ENCODE data around the gene PPP1R13B. TPM values are rescaled to one million over a fixed set of nuclear protein-coding genes. Genes with fewer than 3 reads are reported as not detected.
"Not testable (repeated sequence)": the region's sequence is repeated elsewhere in the genome, so short reads cannot be mapped to it uniquely, and the experiment has no call there.

Gene PPP1R13B
- total RNA-seq, 1 donor from 2014 or later = 10.1 TPM

DNA sequence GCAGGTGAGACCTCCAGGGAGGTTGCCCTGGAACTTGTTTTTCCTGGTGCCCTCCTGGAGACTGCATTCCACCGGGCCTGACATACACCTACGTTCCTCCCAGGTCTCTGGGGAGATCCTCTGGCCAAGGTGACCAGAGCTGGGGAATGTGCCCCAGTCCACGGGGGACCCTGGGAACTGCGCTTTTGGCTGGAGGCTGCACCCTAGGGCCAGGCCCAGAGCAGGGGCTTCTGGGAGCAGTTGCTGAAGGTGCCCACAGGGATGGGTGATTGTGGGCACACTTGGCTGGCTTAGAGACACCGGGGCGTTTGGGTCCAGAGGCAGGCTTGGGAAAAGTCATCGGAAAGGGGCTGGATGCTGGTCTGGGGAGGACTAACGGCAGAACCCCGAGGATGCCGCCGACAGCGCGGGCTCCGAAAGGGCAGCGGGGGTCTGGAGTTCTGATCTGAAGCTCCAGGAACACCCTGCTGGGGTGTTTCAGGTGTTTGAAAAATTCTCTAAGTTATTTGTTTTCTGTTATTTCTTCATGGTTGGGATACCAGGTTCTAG lies 44.4 kb upstream of the PPP1R13B start:
- Mint-ChIP-seq H3K27ac (ENCODE audit: unreplicated experiment) (no peak overlapping the region), H3K36me3 (ENCODE audit: low read depth) (peaks cover 2% of the 10 kb centered on the region), H3K4me3 (ENCODE audit: unreplicated experiment) (no peak overlapping the region), H3K27me3 (ENCODE audit: low read depth) (peaks cover 1% of the 10 kb centered on the region), H3K9me3 (ENCODE audit: low read depth) (no peaks in the 10 kb centered on the region), H3K4me1 (ENCODE audit: low read depth) (no peaks in the 10 kb centered on the region)
- DNase-seq (ENCODE audit: low spot score) = no peak
- TF ChIP-seq, protein P1, sequence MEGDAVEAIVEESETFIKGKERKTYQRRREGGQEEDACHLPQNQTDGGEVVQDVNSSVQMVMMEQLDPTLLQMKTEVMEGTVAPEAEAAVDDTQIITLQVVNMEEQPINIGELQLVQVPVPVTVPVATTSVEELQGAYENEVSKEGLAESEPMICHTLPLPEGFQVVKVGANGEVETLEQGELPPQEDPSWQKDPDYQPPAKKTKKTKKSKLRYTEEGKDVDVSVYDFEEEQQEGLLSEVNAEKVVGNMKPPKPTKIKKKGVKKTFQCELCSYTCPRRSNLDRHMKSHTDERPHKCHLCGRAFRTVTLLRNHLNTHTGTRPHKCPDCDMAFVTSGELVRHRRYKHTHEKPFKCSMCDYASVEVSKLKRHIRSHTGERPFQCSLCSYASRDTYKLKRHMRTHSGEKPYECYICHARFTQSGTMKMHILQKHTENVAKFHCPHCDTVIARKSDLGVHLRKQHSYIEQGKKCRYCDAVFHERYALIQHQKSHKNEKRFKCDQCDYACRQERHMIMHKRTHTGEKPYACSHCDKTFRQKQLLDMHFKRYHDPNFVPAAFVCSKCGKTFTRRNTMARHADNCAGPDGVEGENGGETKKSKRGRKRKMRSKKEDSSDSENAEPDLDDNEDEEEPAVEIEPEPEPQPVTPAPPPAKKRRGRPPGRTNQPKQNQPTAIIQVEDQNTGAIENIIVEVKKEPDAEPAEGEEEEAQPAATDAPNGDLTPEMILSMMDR (IDR thresholded peaks at IDR 0.05) = no peak

DNA sequence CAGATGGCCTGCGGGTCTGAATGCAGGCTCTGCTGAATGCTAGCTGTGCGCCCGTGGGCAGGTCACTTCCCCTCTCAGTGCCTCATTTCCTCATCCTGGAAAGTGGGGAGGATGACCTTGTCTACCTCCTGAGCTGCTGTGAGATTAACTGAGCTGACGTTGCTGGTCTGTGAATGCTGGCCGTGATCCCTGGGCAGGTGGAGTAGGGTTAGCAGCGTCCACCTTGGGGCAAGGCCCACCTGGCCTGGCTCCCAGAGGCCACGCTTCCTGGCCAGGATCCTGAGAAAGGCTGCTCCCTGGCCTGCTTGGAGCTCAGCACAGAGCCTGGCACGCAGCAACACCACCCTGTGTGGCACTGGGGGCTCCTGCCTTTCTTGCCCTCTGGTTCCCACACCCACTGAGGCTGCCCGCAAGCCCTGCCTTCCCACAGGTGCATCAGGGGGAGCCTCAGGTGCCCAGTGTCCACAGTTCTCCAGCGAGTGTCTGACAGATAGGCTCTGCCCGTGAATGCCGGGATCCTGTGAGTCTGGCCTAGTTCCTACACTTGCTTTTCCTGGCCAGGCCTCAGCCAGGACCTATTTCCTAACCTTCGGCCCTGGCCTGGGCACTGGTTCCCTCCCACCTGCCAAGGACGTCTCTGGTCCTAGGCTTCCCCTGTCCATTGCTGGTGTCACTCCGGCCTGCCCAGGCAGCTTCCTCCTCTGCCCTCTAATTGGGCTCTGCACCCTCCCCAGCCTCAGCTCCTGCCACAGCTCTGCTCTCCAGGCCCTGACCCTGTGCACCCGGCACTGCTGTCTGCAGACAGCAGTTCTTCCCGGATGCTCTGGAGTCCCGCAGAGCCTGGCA lies 43.7 kb upstream of the PPP1R13B start:
- Mint-ChIP-seq H3K9me3 (ENCODE audit: low read depth) (no peaks in the 10 kb centered on the region), H3K36me3 (ENCODE audit: low read depth) (no peaks in the 10 kb centered on the region), H3K27ac (ENCODE audit: unreplicated experiment) (no peak overlapping the region), H3K27me3 (ENCODE audit: low read depth) (peaks cover 8% of the 10 kb centered on the region), H3K4me3 (ENCODE audit: unreplicated experiment) (no peak overlapping the region), H3K4me1 (ENCODE audit: low read depth) (peaks cover 4% of the 10 kb centered on the region)
- no peak for DNase-seq (ENCODE audit: low spot score)
- TF ChIP-seq, protein P1 (IDR thresholded peaks at IDR 0.05) = no peak

DNA sequence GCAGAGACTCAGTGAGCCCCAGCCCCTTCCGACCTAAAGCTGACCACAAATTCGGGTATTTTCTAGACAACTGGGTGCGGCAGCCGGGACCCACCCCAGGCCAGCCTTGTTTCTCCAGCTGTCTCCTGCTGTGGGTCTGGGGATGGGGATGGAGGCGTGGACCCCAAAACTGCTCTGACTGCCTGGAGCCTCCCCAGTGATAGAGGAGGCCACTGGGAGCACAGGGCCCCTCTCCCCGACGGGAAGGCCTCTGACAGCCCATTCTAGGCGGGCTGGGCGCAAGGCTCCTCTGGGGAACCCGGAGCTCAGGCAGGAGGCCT lies 42.6 kb upstream of the PPP1R13B start:
- Mint-ChIP-seq H3K4me1 (ENCODE audit: low read depth) (peaks cover 4% of the 10 kb centered on the region), H3K9me3 (ENCODE audit: low read depth) (no peaks in the 10 kb centered on the region), H3K36me3 (ENCODE audit: low read depth) (no peaks in the 10 kb centered on the region), H3K4me3 (ENCODE audit: unreplicated experiment) (no peak overlapping the region), H3K27ac (ENCODE audit: unreplicated experiment) (no peak overlapping the region), H3K27me3 (ENCODE audit: low read depth) (peaks cover 10% of the 10 kb centered on the region)
- TF ChIP-seq, protein P1 (IDR thresholded peaks at IDR 0.05) = no peak
- DNase-seq (ENCODE audit: low spot score) = no peak

DNA sequence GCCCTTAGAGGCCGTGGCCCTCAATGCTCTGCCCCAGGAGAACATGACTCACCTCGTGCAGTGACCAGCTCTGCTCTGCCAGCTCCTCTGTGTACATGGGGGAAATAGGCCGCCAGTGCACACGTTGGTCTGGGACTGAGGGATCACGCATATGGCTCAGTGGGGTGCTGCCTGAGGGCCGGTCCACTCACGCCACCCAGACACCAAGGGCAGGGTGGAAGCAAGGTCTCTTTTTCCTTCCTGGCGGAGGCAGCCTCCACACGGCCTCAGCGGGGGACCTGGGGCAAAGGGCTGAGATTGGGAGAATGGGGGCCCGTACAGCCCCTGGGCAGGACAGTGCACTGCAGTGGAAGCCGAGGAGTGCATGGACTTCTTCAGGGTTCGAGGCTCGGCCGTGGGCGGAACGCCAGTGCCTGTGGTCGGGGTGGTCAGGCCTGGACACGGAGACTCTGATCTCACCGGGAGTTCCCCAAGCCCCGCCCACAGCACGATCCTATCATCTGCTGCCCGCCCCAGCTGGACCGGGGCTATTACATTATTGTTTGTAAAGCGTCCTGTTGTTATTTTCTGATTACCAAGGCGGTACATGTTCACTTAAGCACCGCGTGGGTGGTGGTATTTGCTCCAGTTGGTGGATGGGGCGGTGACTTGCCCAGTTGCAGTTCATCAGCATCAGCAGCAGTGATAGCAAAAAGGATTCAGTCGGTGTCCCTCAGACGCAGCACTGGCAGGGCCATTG lies 42.1 kb upstream of the PPP1R13B start:
- no peaks in the 10 kb centered on the region for H3K36me3 Mint-ChIP-seq (ENCODE audit: low read depth)
- no peak overlapping the region for H3K27ac Mint-ChIP-seq (ENCODE audit: unreplicated experiment)
- peaks cover 10% of the 10 kb centered on the region for H3K27me3 Mint-ChIP-seq (ENCODE audit: low read depth)
- H3K9me3 Mint-ChIP-seq (ENCODE audit: low read depth) = no peaks in the 10 kb centered on the region
- no peak overlapping the region for H3K4me3 Mint-ChIP-seq (ENCODE audit: unreplicated experiment)
- no peak for DNase-seq (ENCODE audit: low spot score)
- H3K4me1 Mint-ChIP-seq (ENCODE audit: low read depth) = peaks cover 4% of the 10 kb centered on the region
- TF ChIP-seq, protein P1 (IDR thresholded peaks at IDR 0.05) = no peak

DNA sequence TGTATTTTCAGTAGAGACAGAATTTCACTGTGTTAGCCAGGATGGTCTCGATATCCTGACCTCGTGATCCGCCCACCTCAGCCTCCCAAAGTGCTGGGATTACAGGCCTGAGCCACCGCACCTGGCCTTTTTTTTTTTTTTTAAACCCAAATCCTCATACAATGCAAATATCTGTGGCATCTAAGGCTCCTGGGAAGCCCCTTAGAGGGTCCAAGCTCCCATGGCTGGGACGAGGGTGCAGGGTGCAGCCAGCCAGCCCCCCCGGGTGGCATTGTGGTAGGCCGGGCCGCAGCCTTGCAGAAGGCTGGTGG lies 41.6 kb upstream of the PPP1R13B start:
- not testable (repeated sequence) for H3K4me1 Mint-ChIP-seq (ENCODE audit: low read depth); H3K27ac Mint-ChIP-seq (ENCODE audit: unreplicated experiment); H3K9me3 Mint-ChIP-seq (ENCODE audit: low read depth)

More for the DNA sequence above, 41.6 kb upstream of the PPP1R13B start:
- not testable (repeated sequence) for DNase-seq (ENCODE audit: low spot score); H3K4me3 Mint-ChIP-seq (ENCODE audit: unreplicated experiment); H3K36me3 Mint-ChIP-seq (ENCODE audit: low read depth); H3K27me3 Mint-ChIP-seq (ENCODE audit: low read depth)
